HG03095 (cell line): ENCODE results near the gene NLGN1.
A peak's percentile ranks its signal among the peaks of the same experiment; 100 is the strongest.
"Not testable (repeated sequence)": the region's sequence is repeated elsewhere in the genome, so short reads cannot be mapped to it uniquely, and the experiment has no call there.

Experiments used
- ATAC-seq: cut with Tn5 transposase; IDR thresholded peaks from one replicate; pipeline ENCODE4 v1.9.1; 2021; ENCODE audit warnings: moderate library complexity; ENCODE audit not compliant: unreplicated experiment

The NLGN1 gene

GRCh38 chr3:173429076-173429475, 31.5 kb downstream of the NLGN1 start:
- ATAC-seq = no peak

GRCh38 chr3:173429527-173429926, 32.0 kb downstream of the NLGN1 start:
- no peak for ATAC-seq

GRCh38 chr3:173430576-173430975, 33.0 kb downstream of the NLGN1 start:
- no peak for ATAC-seq

- ATAC-seq = no peak
These were observed 41.5 kb downstream of the NLGN1 start for GRCh38 chr3:173439004-173439403.

- no peak for ATAC-seq
These were observed 43.0 kb downstream of the NLGN1 start for GRCh38 chr3:173440514-173440913.

GRCh38 chr3:173451561-173451960, 54.0 kb downstream of the NLGN1 start:
- not testable (repeated sequence) for ATAC-seq

- no peak for ATAC-seq
These were observed 65.7 kb downstream of the NLGN1 start for GRCh38 chr3:173463250-173463649.

- no peak for ATAC-seq
These were observed 67.6 kb downstream of the NLGN1 start for GRCh38 chr3:173465112-173465511.

GRCh38 chr3:173465898-173466678, 68.5 kb downstream of the NLGN1 start:
- no peak for ATAC-seq

GRCh38 chr3:173467501-173467900, 70.0 kb downstream of the NLGN1 start:
- no peak for ATAC-seq

- ATAC-seq = no peak
These were observed 75.7 kb downstream of the NLGN1 start for GRCh38 chr3:173473237-173473636.

- ATAC-seq = no peak
These were observed 81.8 kb downstream of the NLGN1 start for GRCh38 chr3:173479301-173479700.

GRCh38 chr3:173501931-173502489, 104.5 kb downstream of the NLGN1 start:
- no peak for ATAC-seq

- ATAC-seq = no peak
These were observed 105.5 kb downstream of the NLGN1 start for GRCh38 chr3:173502983-173503568.

- ATAC-seq = no peak
These were observed 113.0 kb downstream of the NLGN1 start for GRCh38 chr3:173510565-173510964.

GRCh38 chr3:173513123-173513522, 115.6 kb downstream of the NLGN1 start:
- ATAC-seq = peak; percentile 84

GRCh38 chr3:173529062-173529711, 131.6 kb downstream of the NLGN1 start:
- ATAC-seq = peak; percentile 100

- no peak for ATAC-seq
These were observed 134.1 kb downstream of the NLGN1 start for GRCh38 chr3:173531602-173532001.

GRCh38 chr3:173538410-173538809, 140.9 kb downstream of the NLGN1 start:
- ATAC-seq = no peak

- ATAC-seq = not testable (repeated sequence)
These were observed 148.0 kb downstream of the NLGN1 start for GRCh38 chr3:173545590-173545989.

- no peak for ATAC-seq
These were observed 149.5 kb downstream of the NLGN1 start for GRCh38 chr3:173547070-173547469.

- no peak for ATAC-seq
These were observed 150.7 kb downstream of the NLGN1 start for GRCh38 chr3:173548261-173548660.
